Effector memory CD4-positive, alpha-beta T cell (primary cell): ENCODE measurements around the gene CDS2.

Source experiments
- DNase-seq, 3 donors: peaks; one replicate each; pipeline ENCODE4 v3.0.0-alpha.2; 2020
- H3K27ac ChIP-seq: 2 replicates; pipeline ENCODE4 v1.7.0; 2013; ENCODE audit warnings: mild to moderate bottlenecking, low read length, moderate library complexity; ENCODE audit not compliant: insufficient read depth, poor library complexity, severe bottlenecking
- H3K27me3 ChIP-seq: replicated peaks from 2 replicates; pipeline ENCODE4 v1.7.0; 2013; ENCODE audit warnings: mild to moderate bottlenecking, low read length; ENCODE audit not compliant: insufficient read depth, control insufficient read depth, poor library complexity, severe bottlenecking
- H3K36me3 ChIP-seq: 2 replicates; pipeline ENCODE4 v1.7.0; 2013; ENCODE audit warnings: mild to moderate bottlenecking, low read length, moderate library complexity; ENCODE audit not compliant: control insufficient read depth, insufficient read depth
- H3K4me1 ChIP-seq: 2 replicates; pipeline ENCODE4 v1.7.0; 2013; ENCODE audit warnings: low read length, mild to moderate bottlenecking; ENCODE audit not compliant: control insufficient read depth, insufficient read depth, poor library complexity, severe bottlenecking
- H3K4me3 ChIP-seq: 2 replicates; pipeline ENCODE4 v1.7.0; 2013; ENCODE audit warnings: low read length, low read depth, mild to moderate bottlenecking; ENCODE audit not compliant: insufficient read depth, poor library complexity, severe bottlenecking
- H3K9me3 ChIP-seq: 2 replicates; pipeline ENCODE4 v1.7.0; 2013; ENCODE audit warnings: mild to moderate bottlenecking, low read length, moderate library complexity; ENCODE audit not compliant: control insufficient read depth

The CDS2 gene

DNA sequence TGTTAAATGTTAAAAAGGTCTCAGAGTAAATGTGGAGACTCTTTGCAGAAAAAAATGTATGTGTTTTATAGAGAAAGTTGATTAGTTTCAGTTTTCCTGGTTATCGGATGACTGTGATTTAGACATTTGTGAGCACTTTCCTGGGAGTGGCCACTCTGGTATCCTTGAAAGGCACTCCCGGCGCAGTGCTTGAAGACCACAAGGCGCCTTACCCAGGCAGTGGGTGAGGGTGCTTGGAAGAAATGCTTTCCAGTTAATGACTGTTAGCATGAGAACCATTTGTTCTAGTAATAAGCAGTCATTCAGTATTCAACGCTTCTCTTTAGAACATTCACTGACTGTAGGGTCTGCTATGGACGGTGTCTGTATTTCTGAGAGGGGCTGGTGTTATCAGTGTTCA is 7.2 kb downstream of the CDS2 start:
- no peak for DNase-seq
- peaks cover 3% of the 10 kb centered on the region for H3K36me3 ChIP-seq

DNA sequence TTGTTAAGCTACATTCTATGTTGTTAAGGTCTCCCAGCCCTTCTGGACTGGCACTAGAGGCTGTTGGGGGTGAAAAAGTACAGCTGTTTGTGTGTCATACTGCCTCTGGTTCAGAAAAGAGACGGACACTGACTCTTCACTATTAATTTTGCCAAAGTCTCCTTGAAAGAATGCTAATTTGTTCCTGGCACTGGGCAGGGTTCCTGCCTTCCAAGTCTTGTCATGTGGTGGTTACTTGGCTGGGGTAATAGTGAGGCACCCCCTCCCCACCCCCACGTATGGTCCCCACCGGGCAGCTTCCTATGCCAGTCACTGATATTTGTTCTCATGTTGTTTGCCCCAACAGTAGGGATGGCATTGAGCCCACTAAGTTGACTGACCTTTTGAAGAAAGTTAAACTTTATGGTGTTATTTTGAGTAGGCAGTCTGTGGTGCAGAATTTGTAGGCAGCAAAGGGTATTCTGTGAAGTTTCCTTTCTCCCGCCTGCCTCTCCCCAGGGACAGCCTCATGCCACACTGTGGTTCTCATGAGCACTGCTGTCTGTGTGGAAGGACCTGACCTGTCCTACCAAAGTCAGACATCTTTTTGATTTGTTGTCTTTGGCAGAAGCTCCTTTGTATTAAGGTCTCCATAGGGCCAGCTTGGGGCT is 8.7 kb downstream of the CDS2 start:
- Histone ChIP-seq H3K4me1 (no peaks in the 10 kb centered on the region), H3K9me3 (no peaks in the 10 kb centered on the region), H3K27me3 (no peaks in the 10 kb centered on the region), H3K27ac (no peak overlapping the region), H3K4me3 (no peak overlapping the region), H3K36me3 (peaks cover 3% of the 10 kb centered on the region)
- DNase-seq, result no peak

More for the DNA sequence above, 7.2 kb downstream of the CDS2 start:
- H3K9me3 ChIP-seq, result no peaks in the 10 kb centered on the region
- no peaks in the 10 kb centered on the region for H3K27me3 ChIP-seq
- no peak overlapping the region for H3K27ac ChIP-seq
- H3K4me1 ChIP-seq, result no peaks in the 10 kb centered on the region
- H3K4me3 ChIP-seq, result no peak overlapping the region

DNA sequence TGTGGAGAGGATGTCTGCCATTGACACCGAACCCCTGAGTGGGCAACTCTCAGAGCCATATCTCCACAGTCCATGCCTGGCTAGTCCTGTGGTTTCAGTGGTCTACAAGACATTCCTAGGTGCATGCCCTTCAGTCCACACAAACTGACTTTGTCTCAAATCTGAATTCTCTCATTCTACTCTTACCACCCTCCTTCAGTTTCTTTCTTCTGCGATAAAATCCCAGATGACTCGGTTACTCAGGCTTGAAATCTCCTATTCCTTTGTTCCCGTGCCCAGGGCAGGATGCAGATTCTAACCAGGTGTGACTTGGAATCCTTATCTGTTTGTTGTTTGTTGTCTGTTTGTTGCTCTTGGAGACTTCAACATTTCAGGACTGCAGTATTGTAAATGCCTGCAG is 9.3 kb downstream of the CDS2 start:
- Histone ChIP-seq H3K36me3 (peaks cover 3% of the 10 kb centered on the region), H3K4me1 (no peaks in the 10 kb centered on the region), H3K27me3 (no peaks in the 10 kb centered on the region), H3K4me3 (no peak overlapping the region), H3K27ac (no peak overlapping the region), H3K9me3 (no peaks in the 10 kb centered on the region)
- DNase-seq, result no peak

DNA sequence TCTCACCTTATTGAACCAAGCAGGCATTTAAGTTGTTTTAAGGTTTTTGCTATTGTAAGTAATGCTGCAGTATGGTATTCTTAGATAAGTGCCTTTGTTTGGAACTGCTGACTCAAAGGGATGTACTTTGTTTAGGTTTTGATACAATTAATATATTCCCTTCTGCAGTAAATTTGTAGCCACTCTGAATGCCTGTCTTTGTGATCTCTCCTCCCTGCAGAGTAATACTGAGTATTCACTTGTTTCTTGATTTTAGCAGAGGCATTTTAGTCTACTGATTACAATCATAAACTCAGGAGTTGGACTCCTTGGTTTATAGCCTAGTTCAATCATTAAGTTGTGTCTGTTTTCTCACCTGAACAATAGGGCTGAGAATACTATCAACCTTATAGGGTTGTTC is 13.4 kb downstream of the CDS2 start:
- H3K4me3 ChIP-seq, result no peak overlapping the region
- no peak overlapping the region for H3K27ac ChIP-seq
- H3K36me3 ChIP-seq, result peaks cover 1% of the 10 kb centered on the region
- DNase-seq, result no peak
- H3K27me3 ChIP-seq, result no peaks in the 10 kb centered on the region
- H3K9me3 ChIP-seq, result no peaks in the 10 kb centered on the region
- H3K4me1 ChIP-seq, result peaks cover 6% of the 10 kb centered on the region

DNA sequence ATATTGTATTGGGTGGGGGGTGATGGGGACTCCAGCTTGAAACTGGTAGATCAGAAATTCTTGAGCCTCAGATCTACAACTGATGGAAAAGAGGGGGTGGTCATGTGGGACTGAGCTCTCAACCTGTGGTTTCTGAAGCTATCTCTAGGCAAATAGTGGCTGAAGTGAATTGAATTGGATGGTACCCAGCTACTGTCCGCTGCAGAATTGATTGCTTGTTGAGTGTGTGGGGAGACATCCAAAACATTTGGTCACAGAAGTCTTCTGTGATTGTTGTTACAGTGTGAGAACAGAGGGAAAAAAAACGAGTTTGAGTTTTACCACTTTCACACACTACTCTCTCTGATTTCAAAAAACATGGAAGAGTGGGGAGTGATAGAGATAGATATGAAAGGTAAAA is 14.8 kb downstream of the CDS2 start:
- no peak overlapping the region for H3K27ac ChIP-seq
- no peaks in the 10 kb centered on the region for H3K36me3 ChIP-seq
- peaks cover 6% of the 10 kb centered on the region for H3K4me1 ChIP-seq
- H3K27me3 ChIP-seq, result no peaks in the 10 kb centered on the region
- H3K9me3 ChIP-seq, result no peaks in the 10 kb centered on the region
- H3K4me3 ChIP-seq, result no peak overlapping the region
- no peak for DNase-seq

DNA sequence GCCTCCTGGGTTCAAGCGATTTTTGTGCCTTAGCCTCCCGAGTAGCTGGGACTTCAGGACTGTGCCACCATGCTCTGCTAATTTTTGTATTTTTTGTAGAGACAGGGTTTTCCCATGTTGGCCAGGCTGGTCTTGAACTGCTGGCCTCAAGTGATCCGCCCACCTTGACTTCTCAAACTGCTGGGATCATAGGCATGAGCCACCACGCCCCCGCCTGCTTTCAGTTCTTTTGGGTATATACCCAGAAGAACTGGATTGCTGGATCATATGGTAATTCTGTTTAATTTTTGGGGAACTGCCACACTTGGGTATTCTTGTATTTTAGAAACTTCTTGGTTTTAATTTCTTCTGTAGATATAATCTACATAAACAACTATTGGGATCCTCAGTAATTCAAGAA is 17.0 kb downstream of the CDS2 start:
- Histone ChIP-seq H3K9me3 (no peaks in the 10 kb centered on the region), H3K27me3 (no peaks in the 10 kb centered on the region), H3K27ac (no peak overlapping the region), H3K36me3 (no peaks in the 10 kb centered on the region), H3K4me3 (no peak overlapping the region), H3K4me1 (peaks cover 6% of the 10 kb centered on the region)
- no peak for DNase-seq

DNA sequence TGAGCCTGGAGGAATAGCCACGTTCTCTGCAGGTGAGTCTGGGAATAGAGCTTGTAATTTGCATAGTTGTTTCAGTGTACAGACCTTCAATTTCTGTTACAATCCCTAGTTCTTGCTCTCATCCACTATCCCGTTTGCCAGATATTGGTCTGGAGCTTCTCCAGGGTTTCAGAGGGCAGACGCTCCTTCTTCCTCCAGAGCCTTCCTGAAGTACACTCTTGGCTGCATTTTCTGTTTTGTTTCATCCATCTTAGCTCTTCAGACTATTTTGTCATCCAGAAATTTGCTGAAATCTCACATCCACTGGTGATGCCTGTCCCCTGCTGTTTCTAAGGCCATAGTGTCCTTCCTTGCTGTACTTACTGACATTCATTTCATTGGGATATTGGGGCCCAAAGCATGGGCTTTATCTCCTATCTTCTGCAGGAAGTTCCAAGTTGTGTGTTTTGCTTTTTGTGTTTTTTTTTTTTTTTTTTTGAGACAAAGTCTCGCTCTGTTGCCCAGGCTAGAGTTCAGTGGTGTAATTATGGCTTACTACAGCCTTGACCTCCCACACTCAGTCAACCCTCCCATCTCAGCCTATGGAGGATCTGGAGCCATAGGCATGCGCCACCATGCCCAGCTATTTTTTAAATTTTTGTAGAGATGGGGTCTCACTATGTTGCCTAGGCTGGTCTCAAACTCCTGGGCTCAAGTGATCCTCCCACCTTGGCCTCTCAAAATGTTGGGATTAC is 18.7 kb downstream of the CDS2 start:
- Histone ChIP-seq H3K4me3 (no peak overlapping the region), H3K27ac (no peak overlapping the region), H3K9me3 (no peaks in the 10 kb centered on the region), H3K27me3 (no peaks in the 10 kb centered on the region), H3K4me1 (peaks cover 6% of the 10 kb centered on the region), H3K36me3 (no peaks in the 10 kb centered on the region)
- no peak for DNase-seq

DNA sequence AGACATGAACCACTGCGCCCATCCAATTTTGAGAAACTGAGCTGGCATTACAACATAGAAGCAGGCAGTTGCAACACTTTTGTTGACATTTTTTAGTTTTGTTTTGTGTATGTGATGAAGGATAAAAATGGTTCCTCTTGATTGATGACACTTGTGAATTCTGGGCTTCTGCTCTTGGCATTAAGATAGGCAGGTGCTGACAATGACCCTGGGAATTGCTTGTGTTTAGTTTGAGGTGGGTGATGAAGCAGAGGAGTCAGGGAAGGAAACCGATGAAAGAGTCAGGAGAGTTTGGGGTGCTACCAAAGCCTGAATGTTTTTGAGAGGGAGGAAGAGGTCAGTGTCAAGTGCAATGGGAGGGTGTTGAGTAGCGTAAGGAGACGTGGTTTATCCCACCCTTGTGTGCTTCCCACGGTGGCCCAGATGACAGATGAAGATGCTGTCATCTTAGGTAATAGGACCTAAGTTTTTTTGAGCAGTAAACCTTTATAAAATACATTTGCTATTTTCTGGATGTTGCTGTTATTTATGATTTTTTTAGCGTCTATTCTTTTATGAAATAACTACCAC is 19.4 kb downstream of the CDS2 start:
- Histone ChIP-seq H3K4me3 (no peak overlapping the region), H3K27me3 (no peaks in the 10 kb centered on the region), H3K9me3 (no peaks in the 10 kb centered on the region), H3K4me1 (peaks cover 6% of the 10 kb centered on the region), H3K27ac (no peak overlapping the region), H3K36me3 (no peaks in the 10 kb centered on the region)
- no peak for DNase-seq

DNA sequence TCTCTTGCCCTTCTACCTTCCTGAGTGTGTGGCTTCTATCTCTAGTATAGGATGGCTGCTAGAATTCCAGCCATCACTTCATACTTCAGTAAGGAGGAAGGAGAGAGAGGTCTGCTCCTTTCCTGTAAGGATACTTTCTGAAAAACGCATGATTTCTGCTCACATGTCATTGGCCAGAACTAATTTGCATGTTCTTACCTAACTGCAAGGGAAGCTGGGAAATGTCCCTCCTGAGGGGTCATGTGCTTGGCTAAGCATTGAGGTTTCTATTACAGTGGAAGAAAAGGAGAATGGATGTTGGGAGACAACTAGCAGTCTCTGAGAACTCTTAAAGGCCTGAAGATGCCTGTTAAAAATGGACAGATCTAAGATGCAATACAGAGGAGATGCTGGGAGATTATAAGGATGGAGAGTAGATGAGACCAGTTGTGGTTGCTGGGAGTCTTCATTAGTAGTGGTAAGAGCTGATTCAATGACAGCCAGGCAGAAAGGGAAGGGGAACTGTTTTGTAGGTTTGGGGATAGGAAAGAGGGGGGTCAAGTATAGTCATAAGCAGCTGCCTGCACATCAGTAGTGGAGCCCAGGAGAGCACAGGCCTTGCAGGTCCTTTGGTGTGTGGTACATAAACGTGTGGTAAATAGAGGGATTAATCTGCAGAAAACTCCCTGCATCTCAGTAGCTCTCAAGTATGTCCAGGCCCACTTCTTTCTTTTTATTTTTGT is 20.2 kb downstream of the CDS2 start:
- H3K27ac ChIP-seq, result no peak overlapping the region
- no peaks in the 10 kb centered on the region for H3K9me3 ChIP-seq
- no peaks in the 10 kb centered on the region for H3K27me3 ChIP-seq
- DNase-seq, result no peak
- H3K4me3 ChIP-seq, result no peak overlapping the region
- peaks cover 6% of the 10 kb centered on the region for H3K4me1 ChIP-seq
- no peaks in the 10 kb centered on the region for H3K36me3 ChIP-seq

DNA sequence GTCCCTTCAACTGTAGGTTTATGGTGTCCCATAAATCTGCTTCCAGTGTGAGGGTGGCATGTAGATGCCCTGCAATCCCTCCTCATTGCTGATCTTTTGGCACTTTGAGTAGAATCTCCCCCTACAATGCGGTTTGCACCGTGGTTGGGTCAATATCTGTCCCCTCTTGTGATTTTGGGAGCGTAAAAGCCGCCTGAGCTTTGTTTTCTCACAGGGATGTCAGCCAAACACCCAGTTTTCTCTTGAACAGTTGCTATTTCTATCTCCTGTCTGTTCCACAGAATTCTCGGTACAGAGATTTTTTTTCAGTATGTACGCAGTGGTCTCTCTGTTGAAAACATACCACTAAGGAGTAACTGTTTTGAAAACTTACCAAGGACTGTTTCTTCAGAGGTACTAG is 21.8 kb downstream of the CDS2 start:
- Histone ChIP-seq H3K9me3 (no peaks in the 10 kb centered on the region), H3K4me1 (no peaks in the 10 kb centered on the region), H3K27ac (no peak overlapping the region), H3K36me3 (peaks cover 5% of the 10 kb centered on the region), H3K4me3 (no peak overlapping the region), H3K27me3 (no peaks in the 10 kb centered on the region)
- no peak for DNase-seq
